GM19463 (cell line): Measurements from ENCODE around the gene PTGDR.

Experiments used
- ATAC-seq: cut with Tn5 transposase; IDR thresholded peaks from one replicate; pipeline ENCODE4 v1.9.1; 2021; ENCODE audit warnings: mild to moderate bottlenecking, moderate library complexity; ENCODE audit not compliant: unreplicated experiment

Gene PTGDR

GRCh38 chr14:52263190-52263589 lies 4.3 kb upstream of the PTGDR start:
- no peak for ATAC-seq

GRCh38 chr14:52265253-52265652 lies 2.2 kb upstream of the PTGDR start:
- no peak for ATAC-seq

GRCh38 chr14:52266179-52266578 lies 1.3 kb upstream of the PTGDR start:
- ATAC-seq: no peak

- no peak for ATAC-seq
Observed at GRCh38 chr14:52266782-52267181, 716 bp upstream of the PTGDR start.

GRCh38 chr14:52268279-52269061 lies 972 bp downstream of the PTGDR start:
- no peak for ATAC-seq

- no peak for ATAC-seq
Observed at GRCh38 chr14:52269100-52269499, 1.6 kb downstream of the PTGDR start.

- no peak for ATAC-seq
Observed at GRCh38 chr14:52269982-52270381, 2.5 kb downstream of the PTGDR start.

GRCh38 chr14:52271538-52271937 lies 4.0 kb downstream of the PTGDR start:
- ATAC-seq: no peak

- no peak for ATAC-seq
Observed at GRCh38 chr14:52272375-52272774, 4.9 kb downstream of the PTGDR start.

GRCh38 chr14:52275372-52275771 lies 7.9 kb downstream of the PTGDR start:
- no peak for ATAC-seq

GRCh38 chr14:52277552-52277951 lies 10.1 kb downstream of the PTGDR start:
- ATAC-seq: no peak

GRCh38 chr14:52279408-52279807 lies 11.9 kb downstream of the PTGDR start:
- no peak for ATAC-seq

GRCh38 chr14:52283099-52283498 lies 15.6 kb downstream of the PTGDR start:
- ATAC-seq: no peak

GRCh38 chr14:52286661-52287649 lies 19.5 kb downstream of the PTGDR start:
- no peak for ATAC-seq

GRCh38 chr14:52296378-52296777 lies 28.9 kb downstream of the PTGDR start:
- ATAC-seq: no peak

GRCh38 chr14:52298795-52299194 lies 31.3 kb downstream of the PTGDR start:
- ATAC-seq: no peak

- no peak for ATAC-seq
Observed at GRCh38 chr14:52299692-52300278, 32.3 kb downstream of the PTGDR start.

- no peak for ATAC-seq
Observed at GRCh38 chr14:52303236-52303635, 35.7 kb downstream of the PTGDR start.

- no peak for ATAC-seq
Observed at GRCh38 chr14:52304248-52304904, 36.9 kb downstream of the PTGDR start.

GRCh38 chr14:52305014-52305413 lies 37.5 kb downstream of the PTGDR start:
- ATAC-seq: no peak

- ATAC-seq: no peak
Observed at GRCh38 chr14:52307376-52307775, 39.9 kb downstream of the PTGDR start.
